GM12878 (cell line): ENCODE data around the gene LIMA1. TPM values are rescaled to one million over a fixed set of nuclear protein-coding genes. Genes with fewer than 3 reads are reported as not detected.

Experiments used
- ATAC-seq: fragments of 200-7000 bp; cut with Tn5 transposase; 3 replicates; pipeline ENCODE4 v1.9.1; 2020; ENCODE audit warnings: mild to moderate bottlenecking, moderate library complexity
- BruUV-seq: library from RNA; stranded (reverse); fragments of 400-500 nt; replicated peaks from 2 replicates; lab custom pipeline; 2021; lab: Mats Ljungman, UMichigan
- CTCF ChIA-PET: fragments of 300-600 bp; sonication (Branson Sonifier 250); formaldehyde crosslinking; extraction: SDS; loops from one replicate; lab custom pipeline; 2021; ENCODE audit warnings: inconsistent platforms; lab: Yijun Ruan, JAX
- POLR2A ChIA-PET: fragments of 350-600 bp; formaldehyde crosslinking; extraction: SDS; loops from one replicate; lab custom pipeline; 2021; ENCODE audit warnings: inconsistent platforms; lab: Charles Lee
- RAD21 ChIA-PET: fragments of 300-600 bp; sonication (Branson Sonifier 250); formaldehyde crosslinking; loops from one replicate; lab custom pipeline; 2023; ENCODE audit warnings: antibody characterized with exemption; ENCODE audit not compliant: unreplicated experiment; lab: Charles Lee
- SMC1A ChIA-PET: fragments of 300-600 bp; sonication (Branson Sonifier 250); formaldehyde crosslinking; loops from one replicate; lab custom pipeline; 2023; ENCODE audit not compliant: unreplicated experiment, uncharacterized antibody; lab: Charles Lee
- DNase-seq: peaks from one replicate; pipeline ENCODE4 v3.0.0-alpha.2; 2011; ENCODE audit warnings: low read depth, low spot score
- FAIRE-seq: peaks from 3 replicates; lab custom pipeline; 2011; peaks lifted over from hg19 to GRCh38; lab: Jason Lieb, UNC
- H2AFZ ChIP-seq: 2 replicates; pipeline ENCODE4 v1.6.0; 2011; ENCODE audit warnings: low read depth, low read length, control low read depth; ENCODE audit not compliant: control insufficient read depth
- H3K27ac ChIP-seq: 2 replicates; pipeline ENCODE4 v1.5.1; 2011; ENCODE audit warnings: control low read depth; ENCODE audit not compliant: control insufficient read depth, insufficient read depth
- H3K27me3 ChIP-seq, 2 experiments: replicated peaks in 1 of 2; 2 replicates each; pipeline versions ENCODE4 v1.6.0 to v1.6.1; 2011; ENCODE audit warnings: low read length in 1 of 2; ENCODE audit not compliant: control insufficient read depth in 2 of 2, insufficient read depth in 2 of 2
- H3K36me3 ChIP-seq, 2 experiments: 2 replicates each; pipeline ENCODE4 v1.5.1; 2011; ENCODE audit warnings: low read length in 1 of 2; ENCODE audit not compliant: control insufficient read depth in 2 of 2, insufficient read depth in 2 of 2
- H3K4me1 ChIP-seq: 2 replicates; pipeline ENCODE4 v1.6.1; 2011; ENCODE audit warnings: mild to moderate bottlenecking, low read length, moderate library complexity, mixed read lengths; ENCODE audit not compliant: control insufficient read depth, insufficient read depth
- H3K4me2 ChIP-seq: 2 replicates; pipeline ENCODE4 v1.6.0; 2011; ENCODE audit warnings: control low read depth; ENCODE audit not compliant: control insufficient read depth, insufficient read depth
- H3K4me3 ChIP-seq: fragments of 200-600 bp; sonication (generic); 2 replicates; pipeline ENCODE4 v1.5.1; 2016
- H3K79me2 ChIP-seq: 2 replicates; pipeline ENCODE4 v1.6.0; 2011; ENCODE audit warnings: low read length; ENCODE audit not compliant: control insufficient read depth, insufficient read depth
- H3K9ac ChIP-seq: 2 replicates; pipeline ENCODE4 v1.8.0; 2011; ENCODE audit warnings: low read length, control low read depth, mixed read lengths; ENCODE audit not compliant: control insufficient read depth, insufficient read depth
- H3K9me3 ChIP-seq: replicated peaks from 3 replicates; pipeline ENCODE4 v1.5.1; 2011; ENCODE audit warnings: mild to moderate bottlenecking, low read length; ENCODE audit not compliant: control insufficient read depth, insufficient read depth
- H4K20me1 ChIP-seq: 2 replicates; pipeline ENCODE4 v1.6.0; 2011; ENCODE audit not compliant: control insufficient read depth, insufficient read depth
- FOS ChIP-seq: IDR thresholded peaks from 3 replicates; pipeline ENCODE4 v1.6.1; 2011; ENCODE audit warnings: borderline replicate concordance; ENCODE audit not compliant: insufficient read length; ENCODE audit errors: extremely low read depth
- GATAD2B ChIP-seq: fragments of 450-650 bp; conservative IDR thresholded peaks from 2 replicates; pipeline ENCODE4 v1.6.1; 2017; ENCODE audit warnings: low read depth, mild to moderate bottlenecking, moderate library complexity
- HDGF ChIP-seq: fragments of 450-650 bp; IDR thresholded peaks from 2 replicates; pipeline ENCODE4 v1.6.1; 2016; ENCODE audit warnings: antibody characterized with exemption
- WRNIP1 ChIP-seq: IDR thresholded peaks from 2 replicates; pipeline ENCODE4 v1.6.1; 2011; ENCODE audit warnings: low read depth, low read length, improper control_type of control experiment, borderline replicate concordance
- WGBS: methylation state at CpG from one replicate; pipeline ENCODE4 v1.1.6; 2016; ENCODE audit warnings: low lambda C conversion rate; ENCODE audit not compliant: insufficient replicate concordance, insufficient coverage; ENCODE audit errors: missing lambda C conversion rate; 5-methylcytosine and 5-hydroxymethylcytosine counted together
- in situ Hi-C: fragments of 300-500 bp; cut with MboI; formaldehyde crosslinking; loops from 9 replicates; pipeline ENCODE4 v1.14.3; 2018; ENCODE audit warnings: mixed read lengths
- intact Hi-C: fragments of 100-400 bp; cut with micrococcal nuclease; formaldehyde crosslinking; loops from one replicate; pipeline ENCODE4 v1.14.2; 2022; ENCODE audit not compliant: unreplicated experiment
- polyA plus RNA-seq, 11 experiments: library from polyadenylated mRNA; depleted of rRNA in 4 of 11; unstranded in 6 of 11; stranded (reverse) in 5 of 11; fragments of >200 nt; fragmentation: Nextera tagmentation in 4 of 11; fragmentation: Illumina TruSeq in 1 of 11; extraction: Ambion mirVana in 4 of 11; extraction: Trizol in 1 of 11; gene quantifications; 1 replicate in 1 of 11; 2 replicates in 10 of 11; pipeline versions ENCODE4 v1.2.1 to v1.2.3, GENCODE V29; 2011 to 2016; ENCODE audit warnings: inconsistent platforms in 2 of 11, missing spikeins in 2 of 11, low read depth in 1 of 11
- total RNA-seq, 4 experiments: library from RNA; depleted of rRNA in 3 of 4; stranded (reverse); fragments of >200 nt in 3 of 4; fragmentation: Illumina TruSeq in 1 of 4; extraction: Trizol in 1 of 4; gene quantifications; 2 replicates each; pipeline versions ENCODE4 v1.2.1 to v1.2.3, GENCODE V29; 2013 to 2021

The LIMA1 gene
- total and polyA plus RNA-seq, 10 of the 15 experiments (the other 5 are each of a cell fraction or from before 2014, with no cell fraction given): 53.2 to 109 (median 60.8) TPM

DNA sequence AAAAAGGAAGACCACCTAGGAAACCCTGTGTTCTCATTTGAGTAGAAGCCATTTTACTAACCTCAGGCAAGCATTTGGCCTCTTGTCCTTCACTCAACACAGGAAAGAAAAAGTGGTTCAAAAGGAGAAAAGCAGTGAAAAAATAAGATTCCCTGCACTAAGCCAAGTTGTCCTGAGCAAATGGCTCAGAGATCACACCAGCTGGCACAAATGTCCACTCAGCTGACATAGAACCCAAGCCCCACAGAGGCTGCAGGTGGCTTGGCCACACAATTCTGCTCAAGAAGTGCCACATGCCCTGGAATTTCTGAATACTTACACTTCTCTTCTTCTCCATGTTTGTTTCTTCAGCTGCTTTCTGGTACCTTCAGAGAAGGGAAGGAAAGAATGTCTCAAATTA is 52.0 kb downstream of the LIMA1 start:
- SMC1A ChIA-PET: interaction anchor here (0.9 to 5.2 kb wide), 8 partner anchors 9 to 121 kb away, joined by 3 to 26 read pairs (median 8); partner anchors contain the start of gene LIMA1
- intact Hi-C loops: no loop called here
- Histone ChIP-seq H2AFZ (no peak overlapping the region), H3K9ac (no peak overlapping the region), H3K4me3 (no peak overlapping the region), H3K27ac (no peak overlapping the region), H3K4me1 (no peaks in the 10 kb centered on the region), H3K36me3 (no peaks in the 10 kb centered on the region), H3K79me2 (no peaks in the 10 kb centered on the region), H3K27me3 (no peaks in the 10 kb centered on the region)
- POLR2A ChIA-PET: interaction anchor here (0.6 to 4.2 kb wide), 9 partner anchors 10 to 932 kb away, joined by 3 to 24 read pairs (median 5); no protein-coding TSS in a partner anchor
- no peak for FAIRE-seq
- RAD21 ChIA-PET: interaction anchor here (1.1 to 4.9 kb wide), 6 partner anchors 10 to 53 kb away, joined by 3 to 28 read pairs (median 3); no protein-coding TSS in a partner anchor
- no peak for DNase-seq
- no peak for ATAC-seq
- TF ChIP-seq GATAD2B (no peak), FOS (no peak), WRNIP1 (no peak)
- TF ChIP-seq, all 136 proteins: peak for 0
- no peaks in the 10 kb centered on the region for H4K20me1 ChIP-seq
- no peaks in the 10 kb centered on the region for H3K9me3 ChIP-seq
- no TSS peak for BruUV-seq
- H3K4me2 ChIP-seq: no peak overlapping the region
- CTCF ChIA-PET: interaction anchor here (0.6 to 1.2 kb wide), 4 partner anchors 9 to 55 kb away, joined by 3 to 4 read pairs (median 3); no protein-coding TSS in a partner anchor
- in situ Hi-C loops: no loop called here

DNA sequence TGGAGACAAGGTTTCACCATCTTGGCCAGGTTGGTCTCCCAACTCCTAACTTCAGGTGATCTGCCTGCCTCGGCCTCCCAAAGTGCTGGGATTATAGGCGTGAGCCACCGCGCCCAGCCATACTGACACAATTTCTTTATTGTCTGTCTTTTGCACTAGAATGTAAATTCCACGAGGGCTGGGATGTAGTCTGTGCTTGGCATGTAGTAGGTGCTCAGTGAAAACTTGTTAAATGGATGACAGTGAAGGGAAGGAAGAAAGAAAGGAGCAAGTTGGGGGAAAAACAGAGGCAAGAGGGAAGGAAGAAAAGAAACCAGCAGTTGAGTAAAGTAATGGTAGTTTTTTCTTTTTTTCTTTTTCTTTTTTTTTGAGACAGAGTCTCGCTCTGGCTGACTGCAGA is 53.1 kb downstream of the LIMA1 start:
- H3K79me2 ChIP-seq: no peaks in the 10 kb centered on the region
- ChIA-PET SMC1A (interaction anchor here (1.0 to 5.2 kb wide), 3 partner anchors 13 to 24 kb away, joined by 3 to 26 read pairs (median 18); no protein-coding TSS in a partner anchor), POLR2A (no interaction called here), CTCF (no interaction called here), RAD21 (interaction anchor here (1.2 to 4.9 kb wide), 2 partner anchors 9 to 11 kb away, joined by 3 to 28 read pairs; no protein-coding TSS in a partner anchor)
- ATAC-seq (no peak), FAIRE-seq (no peak), DNase-seq (no peak)
- intact Hi-C loops (no loop called here), in situ Hi-C loops (no loop called here)
- no peak for TF ChIP-seq HDGF
- H3K4me1 ChIP-seq: no peaks in the 10 kb centered on the region
- WGBS: 81% methylated on average over 6 of the region's 6 CpGs
- no peak overlapping the region for H3K27ac ChIP-seq
- H3K27me3 ChIP-seq: no peaks in the 10 kb centered on the region
- H3K9me3 ChIP-seq: no peaks in the 10 kb centered on the region
- no peaks in the 10 kb centered on the region for H4K20me1 ChIP-seq
- H2AFZ ChIP-seq: no peak overlapping the region
- no peak overlapping the region for H3K4me3 ChIP-seq
- no peak overlapping the region for H3K9ac ChIP-seq
- H3K4me2 ChIP-seq: no peak overlapping the region
- no peaks in the 10 kb centered on the region for H3K36me3 ChIP-seq
- BruUV-seq: no TSS peak
